ENCODE measurements around the gene DNAH10.
"Not testable (repeated sequence)": the region's sequence is repeated elsewhere in the genome, so short reads cannot be mapped to it uniquely, and the experiment has no call there.

The DNAH10 gene

DNA sequence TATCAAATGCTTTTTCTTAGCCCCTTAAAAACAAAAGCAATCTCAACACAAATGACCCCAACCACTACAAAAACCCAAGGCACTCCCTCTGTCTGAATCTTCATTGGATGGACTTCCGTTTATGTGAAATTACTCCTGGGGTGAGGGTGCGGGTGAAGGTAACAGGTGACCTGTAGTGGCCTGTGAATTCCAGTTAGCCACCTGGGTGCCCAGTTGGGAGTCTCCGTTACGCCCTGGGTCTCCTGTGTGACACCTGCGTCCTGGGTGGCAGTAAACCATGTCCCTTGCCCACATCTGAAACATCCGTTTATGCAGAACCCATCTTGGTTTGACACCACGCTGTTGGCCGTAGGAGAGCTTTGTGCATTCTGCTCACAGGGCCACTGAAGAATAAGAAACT is 148.0 kb downstream of the DNAH10 start:
- DNase-seq = no peak

DNA sequence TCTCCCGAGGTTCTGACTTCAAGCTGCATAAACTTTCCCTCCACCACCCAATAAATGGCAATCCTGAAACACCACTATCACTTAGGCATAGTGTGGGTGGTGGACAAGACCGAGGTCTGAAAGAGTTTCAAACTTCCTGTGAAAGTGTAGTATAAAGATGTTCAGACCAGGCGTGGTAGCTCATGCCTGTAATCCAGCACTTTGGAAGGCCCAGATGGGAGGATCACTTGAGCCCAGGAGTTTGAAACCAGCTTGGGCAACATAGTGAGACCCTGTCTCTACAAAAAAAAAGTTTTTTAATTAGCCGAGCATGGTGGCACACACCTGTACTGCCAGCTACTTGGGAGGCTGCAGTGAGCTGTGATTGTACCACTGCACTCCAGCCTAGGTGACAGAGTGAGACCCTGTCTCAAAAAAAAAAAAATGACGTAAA is 148.7 kb downstream of the DNAH10 start:
- no peak for DNase-seq

DNA sequence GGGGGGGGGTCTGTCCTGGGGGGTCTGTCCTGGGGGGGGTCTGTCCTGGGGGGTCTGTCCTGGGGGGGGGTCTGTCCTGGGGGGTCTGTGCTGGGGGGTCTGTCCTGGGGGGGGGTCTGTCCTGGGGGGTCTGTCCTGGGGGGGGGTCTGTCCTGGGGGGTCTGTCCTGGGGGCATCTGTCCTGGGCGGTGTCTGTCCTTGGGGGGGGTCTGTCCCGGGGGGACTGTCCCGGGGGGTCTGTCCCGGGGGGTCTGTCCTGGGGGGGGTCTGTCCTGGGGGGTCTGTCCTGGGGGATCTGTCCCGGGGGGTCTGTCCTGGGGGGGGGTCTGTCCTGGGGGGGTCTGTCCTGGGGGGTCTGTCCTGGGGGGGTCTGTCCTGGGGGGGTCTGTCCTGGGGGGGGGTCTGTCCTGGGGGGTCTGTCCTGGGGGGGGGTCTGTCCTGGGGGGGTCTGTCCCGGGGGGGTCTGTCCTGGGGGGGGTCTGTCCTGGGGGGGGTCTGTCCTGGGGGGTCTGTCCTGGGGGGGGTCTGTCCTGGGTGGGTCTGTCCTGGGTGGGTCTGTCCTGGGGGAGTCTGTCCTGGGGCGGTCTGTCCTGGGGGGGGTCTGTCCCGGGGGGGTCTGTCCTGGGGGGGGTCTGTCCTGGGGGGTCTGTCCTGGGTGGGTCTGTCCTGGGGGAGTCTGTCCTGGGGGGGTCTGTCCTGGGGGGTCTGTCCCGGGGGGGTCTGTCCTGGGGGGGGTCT is 149.7 kb downstream of the DNAH10 start:
- DNase-seq = not testable (repeated sequence)

DNA sequence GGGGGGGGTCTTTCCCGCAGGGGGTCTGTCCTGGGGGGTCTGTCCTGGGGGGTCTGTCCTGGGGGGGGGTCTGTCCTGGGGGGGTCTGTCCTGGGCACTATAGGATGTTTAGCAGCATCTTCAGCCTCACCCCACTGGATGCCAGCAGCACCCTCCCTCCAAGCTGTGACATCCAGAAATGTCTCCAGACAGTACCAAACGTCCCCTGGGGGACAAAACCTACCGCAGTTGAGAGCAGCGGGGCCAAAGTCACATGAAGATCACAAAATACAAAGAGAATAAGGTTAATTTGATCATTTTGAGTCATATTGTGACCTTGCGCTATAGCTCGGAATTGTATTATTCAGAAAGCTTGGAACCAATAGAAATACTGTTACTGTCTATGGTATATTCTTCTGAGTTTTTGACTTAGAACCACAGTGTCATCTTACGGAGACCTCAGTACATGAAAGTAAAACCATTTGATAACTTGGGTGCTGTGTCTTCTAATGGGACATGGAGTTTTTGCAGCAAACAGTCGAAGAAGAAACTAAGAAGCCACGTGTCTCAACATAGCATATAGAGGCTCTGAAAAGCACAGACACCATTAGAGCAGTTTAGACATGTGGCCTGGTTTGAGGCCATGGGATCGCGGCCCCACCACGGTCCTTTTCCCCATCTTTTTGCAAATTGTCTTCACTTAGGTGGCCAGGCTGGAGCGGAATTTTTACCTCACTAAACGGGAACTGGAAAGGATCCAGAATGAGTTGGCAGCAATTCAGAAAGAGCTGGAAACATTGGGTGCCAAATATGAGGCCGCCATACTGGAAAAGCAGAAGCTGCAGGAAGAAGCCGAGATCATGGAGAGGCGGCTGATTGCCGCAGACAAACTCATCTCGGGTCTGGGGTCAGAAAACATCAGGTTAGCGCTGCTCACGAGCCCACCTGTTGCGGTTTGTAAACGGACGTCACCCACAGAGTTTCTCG is 150.6 kb downstream of the DNAH10 start:
- no peak for DNase-seq

- no peak for DNase-seq
Measured at GRCh38 chr12:123914726-123915333, 152.7 kb downstream of the DNAH10 start.

DNA sequence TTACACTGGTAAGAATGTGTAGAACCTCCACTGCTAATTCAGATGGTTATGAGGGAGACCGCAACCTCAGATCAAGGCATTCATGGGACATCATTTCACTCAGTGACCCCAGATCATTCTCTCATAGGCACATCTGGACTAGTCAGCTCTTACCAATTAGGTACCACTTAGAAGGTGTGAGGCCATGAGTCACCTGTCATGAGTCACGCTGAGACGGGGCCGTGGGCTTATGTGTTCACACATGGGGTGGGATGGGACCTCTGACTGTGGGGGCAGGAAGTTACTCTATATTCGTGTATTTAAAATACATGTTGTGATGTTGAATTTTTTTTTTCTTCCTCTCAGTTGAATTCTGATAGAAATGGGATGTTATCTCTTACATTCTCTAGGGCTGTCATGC is 154.6 kb downstream of the DNAH10 start:
- DNase-seq = no peak

DNA sequence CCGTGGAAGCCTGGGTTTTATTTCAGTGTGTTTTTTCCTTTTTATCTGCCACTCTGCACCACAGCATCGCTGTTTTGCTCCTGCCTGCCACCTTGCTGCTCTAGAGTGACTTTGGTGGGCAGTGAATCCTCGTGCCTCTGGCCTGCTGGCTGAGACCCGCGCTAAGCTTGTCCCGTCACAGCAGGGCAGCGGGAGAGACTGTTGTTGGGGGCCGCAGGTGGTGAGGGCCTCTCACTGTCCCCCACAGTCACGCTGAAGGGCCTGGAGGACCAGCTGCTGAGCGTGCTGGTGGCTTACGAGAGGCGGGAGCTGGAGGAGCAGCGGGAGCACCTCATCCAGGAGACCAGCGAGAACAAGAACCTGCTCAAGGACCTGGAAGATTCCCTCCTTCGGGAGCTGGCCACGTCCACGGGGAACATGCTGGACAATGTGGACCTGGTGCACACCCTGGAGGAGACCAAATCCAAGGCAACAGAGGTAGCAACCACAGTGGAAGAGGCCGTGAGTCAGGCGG is 155.3 kb downstream of the DNAH10 start:
- DNase-seq = no peak

- no peak for DNase-seq
Measured at GRCh38 chr12:123919980-123920360, 157.9 kb downstream of the DNAH10 start.

GRCh38 chr12:123923038-123923437 is 160.9 kb downstream of the DNAH10 start:
- DNase-seq = no peak

DNA sequence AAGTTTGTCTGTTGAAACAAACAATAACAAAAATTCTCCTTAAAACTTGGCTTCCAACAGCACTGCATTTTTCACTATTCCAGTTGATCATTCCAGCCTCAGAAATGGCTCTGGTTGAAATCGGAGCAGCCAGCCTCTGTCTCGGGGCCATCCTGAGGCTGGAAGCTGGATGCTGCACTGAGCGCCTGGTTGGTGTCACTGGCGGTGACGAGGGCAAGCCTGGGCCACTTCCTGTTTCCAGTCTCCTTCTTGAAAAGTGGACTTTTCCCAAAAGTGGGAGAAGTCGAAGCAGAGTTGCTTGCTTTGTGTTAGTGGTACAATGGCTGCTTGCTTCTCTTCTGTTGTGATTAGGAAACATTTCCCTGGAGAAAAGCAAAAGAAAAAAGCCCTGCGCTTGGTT is 161.8 kb downstream of the DNAH10 start:
- DNase-seq = no peak

- no peak for DNase-seq
Measured at GRCh38 chr12:123924539-123924938, 162.4 kb downstream of the DNAH10 start.

DNA sequence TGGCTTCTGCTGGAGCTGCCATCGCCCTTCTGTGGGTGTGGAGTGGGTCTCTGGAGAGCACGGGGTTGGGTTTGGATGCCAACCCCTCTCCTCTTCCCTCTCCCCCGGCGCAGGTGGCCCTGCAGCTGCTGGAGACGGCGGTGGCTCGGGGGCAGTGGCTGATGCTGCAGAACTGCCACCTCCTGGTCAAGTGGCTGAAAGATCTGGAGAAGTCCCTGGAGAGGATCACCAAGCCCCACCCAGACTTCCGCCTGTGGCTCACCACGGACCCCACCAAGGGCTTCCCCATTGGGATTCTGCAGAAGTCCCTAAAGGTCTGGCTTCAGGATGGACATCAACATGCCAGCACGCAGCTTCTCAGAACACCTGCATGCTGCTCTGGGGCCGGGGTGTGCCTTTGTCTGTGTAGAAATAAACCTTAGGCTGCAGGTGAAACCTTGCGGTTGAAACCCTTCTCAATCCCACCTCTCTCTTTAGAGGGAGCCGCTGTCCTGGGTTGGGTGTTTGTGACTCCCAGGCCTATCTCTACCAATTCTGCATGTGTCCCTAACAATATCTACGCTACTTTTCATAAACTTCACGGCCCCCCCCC is 166.3 kb downstream of the DNAH10 start:
- peak; percentile 58 to 82 for DNase-seq

GRCh38 chr12:123928897-123929296 is 166.8 kb downstream of the DNAH10 start:
- no peak for DNase-seq

- no peak for DNase-seq
Measured at GRCh38 chr12:123929946-123930583, 168.0 kb downstream of the DNAH10 start.

GRCh38 chr12:123931686-123932321 is 169.7 kb downstream of the DNAH10 start:
- DNase-seq = no peak

- DNase-seq = no peak
Measured at GRCh38 chr12:123933214-123933613, 171.1 kb downstream of the DNAH10 start.

DNA sequence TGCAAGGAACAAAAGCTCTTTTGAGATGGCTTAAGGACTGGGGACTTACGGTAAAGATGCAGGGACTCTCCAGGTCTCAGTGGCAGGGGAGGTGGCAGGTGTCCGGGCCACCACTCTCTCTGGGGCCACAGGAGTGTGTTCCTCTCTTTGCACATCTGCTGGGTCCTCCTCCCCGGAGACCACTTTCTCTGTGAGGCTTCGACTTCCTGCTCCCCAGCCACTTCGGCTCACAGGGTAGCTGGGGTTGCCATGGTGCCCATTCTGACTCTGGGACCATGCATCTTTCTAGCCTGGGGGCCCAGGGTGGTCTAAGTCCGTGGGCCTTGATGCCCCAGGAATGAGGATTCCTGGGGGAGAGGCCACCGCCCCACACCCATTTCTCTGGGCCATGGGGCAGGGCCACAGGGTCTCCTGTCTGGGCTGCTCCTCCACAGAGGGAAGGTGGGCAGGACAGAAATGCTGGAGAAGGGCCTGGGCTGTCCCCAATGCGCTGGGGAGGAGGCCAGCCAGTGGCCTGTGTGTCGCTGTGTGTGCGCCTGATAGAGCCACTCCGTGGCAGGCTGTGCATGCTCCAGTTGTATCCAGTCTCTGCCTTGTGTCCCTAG is 172.0 kb downstream of the DNAH10 start:
- DNase-seq = no peak

- no peak for DNase-seq
Measured at GRCh38 chr12:123934829-123935228, 172.7 kb downstream of the DNAH10 start.

DNA sequence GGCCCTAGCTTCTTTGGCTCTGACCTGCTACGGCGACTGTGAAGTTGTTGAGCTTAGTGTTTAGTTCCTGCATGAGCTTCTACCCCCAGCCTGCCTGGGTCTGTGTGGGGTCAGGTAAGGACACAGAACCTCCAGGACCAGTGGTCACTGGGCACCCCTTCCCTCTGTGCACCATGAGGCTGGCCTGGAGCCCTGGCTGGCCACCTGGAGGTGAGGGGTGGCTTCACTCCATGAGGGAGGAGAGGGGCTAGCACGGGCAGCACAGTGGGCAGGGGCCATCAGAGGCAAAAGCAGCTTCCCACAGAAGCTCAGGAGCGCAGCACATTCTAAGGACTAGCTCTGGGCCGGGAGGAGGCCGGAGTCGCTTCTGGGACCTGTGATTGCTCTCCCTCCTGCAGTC is 173.9 kb downstream of the DNAH10 start:
- DNase-seq = no peak

DNA sequence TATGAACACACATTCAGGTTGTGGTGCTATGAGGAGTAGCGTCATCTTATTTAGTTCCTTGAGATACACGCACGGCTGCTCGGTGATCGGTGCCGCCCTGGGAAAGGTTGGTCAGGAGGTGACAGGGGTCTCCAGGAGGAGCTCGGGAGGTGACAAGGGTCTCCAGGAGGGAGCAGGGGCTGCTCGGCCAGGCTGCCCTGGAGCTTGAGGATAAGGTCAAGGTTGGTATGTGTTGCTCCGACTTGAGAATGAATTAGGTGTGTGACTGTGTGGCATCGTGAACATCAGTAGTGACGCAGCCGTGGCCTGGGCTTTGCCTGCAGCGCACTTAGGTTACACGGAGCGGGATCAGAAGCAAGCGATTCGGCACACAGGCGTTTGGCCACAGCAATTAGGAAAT is 174.4 kb downstream of the DNAH10 start:
- no peak for DNase-seq

GRCh38 chr12:123936956-123937706 is 175.0 kb downstream of the DNAH10 start:
- no peak for DNase-seq
